ENCODE measurements around the gene TPM2.

- TF ChIP-seq ARNT (IDR thresholded peaks at IDR 0.05): no peak
- TF ChIP-seq FOXM1 (IDR thresholded peaks at IDR 0.05; ENCODE audit: borderline replicate concordance): no peak
- TF ChIP-seq SUZ12 (IDR thresholded peaks at IDR 0.05): no peak
- no peak for TF ChIP-seq LEF1 (IDR thresholded peaks at IDR 0.05; ENCODE audit: borderline replicate concordance)
- no peak for TF ChIP-seq BHLHE40 (IDR thresholded peaks at IDR 0.05; ENCODE audit: borderline replicate concordance)
- no peak for TF ChIP-seq TARDBP (IDR thresholded peaks at IDR 0.05)
Measured at GRCh38 chr9:35673132-35674024, 16.3 kb downstream of the TPM2 start, which contains the start of gene CA9.
